Stimulated activated CD8-positive, alpha-beta memory T cell treated with anti-CD3 and anti-CD28 coated beads, Interleukin-4, amount 100 ng/mL, for 4 hours (primary cell): ENCODE results near the gene TBC1D32.
"Not testable (repeated sequence)": the region's sequence is repeated elsewhere in the genome, so short reads cannot be mapped to it uniquely, and the experiment has no call there.

Source experiments
- DNase-seq, 2 donors: peaks; one replicate each; pipeline ENCODE4 v3.0.0-alpha.2; 2020; ENCODE audit warnings: low read depth in 2 of 2, low spot score in 1 of 2

The TBC1D32 gene

DNA sequence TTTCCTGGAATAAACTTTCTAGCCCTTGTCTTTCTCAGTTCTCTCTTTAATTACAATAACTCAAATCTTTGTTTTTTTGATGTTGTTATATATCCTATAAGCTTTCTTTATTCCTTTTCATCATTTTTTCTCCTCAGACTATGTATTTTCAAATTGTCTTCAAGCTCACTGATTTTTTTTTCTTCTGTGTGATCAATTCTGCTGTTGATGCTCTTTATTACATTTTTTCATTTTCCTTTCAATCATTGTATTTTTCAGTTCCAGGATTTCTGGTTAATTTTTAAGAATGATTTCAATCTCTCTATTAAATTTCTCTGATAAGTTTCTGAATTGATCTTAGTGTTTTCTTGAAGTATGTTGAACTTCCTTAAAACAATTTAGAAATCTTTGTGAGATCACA, 209.7 kb downstream of the TBC1D32 start:
- DNase-seq = no peak

- DNase-seq = no peak
Measured at GRCh38 chr6:121112356-121112755, 221.9 kb downstream of the TBC1D32 start.

GRCh38 chr6:121110733-121111132, 223.5 kb downstream of the TBC1D32 start:
- no peak for DNase-seq

DNA sequence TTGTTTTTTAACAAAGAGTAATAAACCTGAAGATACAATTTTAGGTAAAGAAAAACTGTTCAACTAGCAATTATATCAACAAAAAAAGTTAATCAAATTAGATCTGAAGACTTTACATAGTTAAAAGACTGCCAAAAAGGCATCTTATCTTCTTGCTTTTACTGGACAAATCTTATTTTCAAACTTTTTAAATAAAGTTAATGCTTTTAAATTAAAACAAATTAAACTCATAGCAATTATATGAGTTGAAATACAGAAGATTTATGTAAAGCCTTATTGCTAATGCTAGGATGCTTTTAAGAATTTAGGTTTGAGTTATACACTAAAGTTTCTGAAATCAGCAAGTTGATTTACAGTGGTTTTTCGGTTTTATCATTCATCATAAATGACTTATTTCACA, 227.3 kb downstream of the TBC1D32 start:
- no peak for DNase-seq

- DNase-seq = no peak
Measured at GRCh38 chr6:121105461-121105860, 228.8 kb downstream of the TBC1D32 start.

GRCh38 chr6:121093928-121094327, 240.4 kb downstream of the TBC1D32 start:
- no peak for DNase-seq

DNA sequence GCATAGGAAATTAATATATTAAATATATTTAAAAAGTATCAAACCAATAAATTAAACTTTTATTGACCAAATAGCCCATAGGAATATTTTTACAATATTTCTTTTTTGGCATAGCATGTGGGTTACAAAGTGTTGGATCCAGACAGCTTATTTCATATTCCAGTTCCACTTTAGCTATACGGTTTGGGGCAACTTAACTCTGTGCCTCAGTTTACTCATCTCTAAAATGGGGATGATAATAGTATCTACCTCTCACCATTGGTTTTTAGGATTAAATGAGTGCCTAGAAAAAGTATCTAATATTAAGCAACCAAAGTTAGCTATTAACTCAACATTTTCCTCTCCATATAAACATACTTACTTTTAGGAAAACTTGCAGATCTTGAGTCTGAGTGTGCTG, 243.8 kb downstream of the TBC1D32 start:
- no peak for DNase-seq

- no peak for DNase-seq
Measured at GRCh38 chr6:121086876-121087275, 247.4 kb downstream of the TBC1D32 start.

DNA sequence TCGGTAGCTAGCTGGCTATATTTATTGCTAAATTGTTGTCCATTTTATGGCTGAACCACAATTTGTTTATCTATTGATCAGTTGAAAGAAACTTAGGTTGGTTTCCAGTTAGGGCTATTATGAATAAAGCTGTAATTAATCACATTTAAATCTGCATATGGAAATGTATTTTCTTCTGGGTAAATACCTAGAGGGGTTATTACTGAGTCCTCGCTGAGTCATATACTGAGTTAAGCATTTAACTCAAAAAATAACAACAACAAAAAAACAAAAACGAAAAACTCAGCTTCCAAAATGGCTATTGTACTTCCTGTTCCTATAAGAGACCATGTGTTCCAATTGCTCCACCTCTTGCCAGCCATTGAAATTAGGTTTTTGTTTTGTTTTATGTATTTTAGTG, 258.2 kb downstream of the TBC1D32 start:
- DNase-seq = no peak

DNA sequence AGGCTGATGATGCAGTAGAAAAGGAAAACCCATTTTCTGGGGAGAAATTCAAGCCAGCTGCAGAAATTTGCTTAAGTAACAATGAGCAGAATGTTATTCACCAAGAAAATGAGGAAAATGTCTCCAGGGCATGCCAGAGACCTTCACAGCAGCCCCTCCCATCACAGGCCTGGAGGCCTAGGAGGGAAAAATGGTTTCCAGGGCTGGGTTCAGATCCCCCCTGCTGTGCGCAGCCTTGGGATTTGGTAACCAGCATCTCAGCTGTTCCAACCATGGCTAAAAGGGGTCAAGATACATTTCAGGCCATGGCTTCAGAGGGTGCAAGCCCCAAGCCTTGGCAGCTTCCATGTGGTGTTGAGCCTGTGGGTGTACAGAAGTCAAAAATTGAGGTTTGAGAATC, 265.5 kb downstream of the TBC1D32 start:
- DNase-seq = not testable (repeated sequence)

DNA sequence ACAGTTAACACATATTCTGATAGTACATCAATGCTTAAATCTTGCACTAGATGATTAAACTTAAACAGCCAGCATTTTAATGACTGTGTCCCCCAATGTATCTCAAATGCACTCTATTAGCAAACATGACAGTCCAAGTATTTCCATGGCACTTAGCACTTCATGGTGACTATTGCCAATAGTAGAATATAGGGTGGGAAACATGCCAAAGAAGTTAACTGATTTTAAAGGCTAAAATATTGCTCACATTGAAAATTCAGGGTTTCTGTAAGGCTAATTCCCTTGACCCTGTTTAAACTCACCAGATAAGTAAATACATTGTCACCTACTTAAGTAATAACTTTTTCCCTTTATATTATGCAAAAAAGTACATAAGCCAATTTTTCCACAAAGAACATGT, 266.9 kb downstream of the TBC1D32 start:
- no peak for DNase-seq

- no peak for DNase-seq
Measured at GRCh38 chr6:121064345-121064744, 269.9 kb downstream of the TBC1D32 start.

GRCh38 chr6:121055572-121056163, 278.6 kb downstream of the TBC1D32 start:
- DNase-seq = no peak

GRCh38 chr6:121048593-121048992, 285.7 kb downstream of the TBC1D32 start:
- DNase-seq = not testable (repeated sequence)

- not testable (repeated sequence) for DNase-seq
Measured at GRCh38 chr6:121044905-121045304, 289.4 kb downstream of the TBC1D32 start.

DNA sequence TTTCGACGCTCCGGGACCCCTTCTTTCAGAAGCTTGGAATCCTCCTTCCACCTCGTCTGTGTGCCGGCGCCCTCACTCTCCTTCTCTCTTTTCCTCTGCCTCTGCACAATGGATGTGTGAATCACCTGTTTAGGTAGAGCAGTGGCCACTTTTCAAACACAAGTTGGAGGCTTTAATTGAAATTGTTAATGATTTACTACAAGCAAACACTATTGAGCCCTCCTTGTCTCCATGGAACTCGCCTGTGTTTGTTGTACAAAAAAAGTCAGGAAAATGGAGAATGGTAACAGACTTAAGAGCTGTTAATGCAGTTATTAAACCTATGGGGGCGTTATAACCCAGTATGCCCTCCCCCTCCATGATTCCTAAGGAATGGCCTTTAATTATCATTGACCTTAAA, 290.6 kb downstream of the TBC1D32 start:
- not testable (repeated sequence) for DNase-seq

DNA sequence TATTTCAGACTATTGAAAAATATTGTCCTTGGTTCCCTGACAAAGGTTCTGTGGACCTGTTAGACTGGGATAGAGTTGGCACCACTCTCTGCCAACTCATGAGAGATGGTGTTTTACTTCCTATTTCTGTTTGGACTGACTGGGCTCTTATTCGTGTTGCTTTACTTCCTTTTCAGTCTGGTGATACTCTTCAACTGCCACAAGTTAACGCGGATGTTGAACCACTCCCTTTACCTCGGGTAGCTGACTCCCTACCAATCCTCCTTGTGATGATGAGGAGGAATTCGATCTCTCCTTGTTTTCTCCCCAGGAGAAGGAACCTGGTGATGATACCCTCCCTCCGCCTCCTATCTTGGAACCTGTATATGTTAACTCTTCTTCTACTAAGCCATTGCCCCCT, 291.1 kb downstream of the TBC1D32 start:
- DNase-seq = not testable (repeated sequence)

GRCh38 chr6:121042766-121043165, 291.5 kb downstream of the TBC1D32 start:
- no peak for DNase-seq

DNA sequence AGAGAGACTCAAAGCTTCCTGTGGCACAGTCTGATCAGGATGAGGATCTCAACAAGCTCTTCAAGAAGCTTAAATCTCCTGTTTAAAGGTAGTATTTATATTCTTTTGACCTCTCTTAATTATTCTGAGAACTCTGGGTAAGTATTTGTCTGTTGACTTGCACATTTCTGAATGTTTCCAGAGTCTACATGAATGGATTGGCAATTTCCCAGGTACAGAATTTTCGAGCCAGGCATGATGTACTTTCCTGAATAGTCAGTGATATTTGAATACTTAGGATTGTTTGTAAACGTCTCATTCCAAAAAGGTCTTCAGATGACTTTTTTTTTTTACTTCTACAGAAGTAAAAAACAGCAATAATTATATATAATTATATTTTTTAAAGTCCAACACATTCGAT, 293.4 kb downstream of the TBC1D32 start:
- no peak for DNase-seq

GRCh38 chr6:121033091-121033490, 301.2 kb downstream of the TBC1D32 start:
- DNase-seq = no peak

GRCh38 chr6:121032268-121033006, 301.8 kb downstream of the TBC1D32 start:
- no peak for DNase-seq
